Stimulated activated CD8-positive, alpha-beta memory T cell treated with anti-CD3 and anti-CD28 coated beads, Interleukin-12 subunit alpha, Interleukin-12 subunit beta, amount 100 ng/mL, for 1 hour (primary cell): ENCODE measurements around the gene CHMP1A.
"Not testable (repeated sequence)": the region's sequence is repeated elsewhere in the genome, so short reads cannot be mapped to it uniquely, and the experiment has no call there.

Experiments
- DNase-seq: peaks from one replicate; pipeline ENCODE4 v3.0.0-alpha.2; 2020; ENCODE audit warnings: low read depth

CHMP1A gene

GRCh38 chr16:89658221-89658879, 842 bp upstream of the CHMP1A start:
- DNase-seq = no peak

- DNase-seq = no peak
Observed at GRCh38 chr16:89656435-89657121, 930 bp downstream of the CHMP1A start.

GRCh38 chr16:89655062-89655643, 2.4 kb downstream of the CHMP1A start:
- no peak for DNase-seq

GRCh38 chr16:89653656-89654295, 3.7 kb downstream of the CHMP1A start:
- DNase-seq = no peak

GRCh38 chr16:89651584-89651983, 5.9 kb downstream of the CHMP1A start:
- DNase-seq = no peak

- no peak for DNase-seq
Observed at GRCh38 chr16:89646906-89647305, 10.6 kb downstream of the CHMP1A start.

- no peak for DNase-seq
Observed at GRCh38 chr16:89646270-89646669, 11.2 kb downstream of the CHMP1A start.

GRCh38 chr16:89645122-89645521, 12.4 kb downstream of the CHMP1A start:
- no peak for DNase-seq

GRCh38 chr16:89643769-89644300, 13.7 kb downstream of the CHMP1A start:
- DNase-seq = no peak

- no peak for DNase-seq
Observed at GRCh38 chr16:89642574-89642973, 14.9 kb downstream of the CHMP1A start.

- DNase-seq = no peak
Observed at GRCh38 chr16:89641458-89642119, 15.9 kb downstream of the CHMP1A start.

- DNase-seq = no peak
Observed at GRCh38 chr16:89639385-89639784, 18.1 kb downstream of the CHMP1A start.

GRCh38 chr16:89638455-89638854, 19.1 kb downstream of the CHMP1A start:
- DNase-seq = no peak

- DNase-seq = no peak
Observed at GRCh38 chr16:89637379-89637778, 20.1 kb downstream of the CHMP1A start.

- DNase-seq = no peak
Observed at GRCh38 chr16:89636663-89637062, 20.8 kb downstream of the CHMP1A start.

- DNase-seq = not testable (repeated sequence)
Observed at GRCh38 chr16:89634463-89635385, 22.8 kb downstream of the CHMP1A start.

GRCh38 chr16:89633064-89633631, 24.4 kb downstream of the CHMP1A start:
- DNase-seq = no peak

- DNase-seq = no peak
Observed at GRCh38 chr16:89629827-89630610, 27.5 kb downstream of the CHMP1A start.

- no peak for DNase-seq
Observed at GRCh38 chr16:89624777-89625761, 32.4 kb downstream of the CHMP1A start.
